Esophagus (tissue), 2 donors: ENCODE data around the gene FAAP20. TPM values are rescaled to one million over a fixed set of nuclear protein-coding genes. Genes with fewer than 3 reads are reported as not detected.

ENCODE experiments used
- H3K27ac ChIP-seq, 2 donors: one replicate each; pipeline ENCODE4 v1.5.1; 2013; ENCODE audit warnings: low read depth in 2 of 2, mild to moderate bottlenecking in 2 of 2, inconsistent platforms in 1 of 2, low read length in 1 of 2, moderate library complexity in 1 of 2
- H3K27me3 ChIP-seq, 2 donors: one replicate each; pipeline ENCODE4 v1.6.1; 2013; ENCODE audit warnings: low read length in 2 of 2, control low read depth in 1 of 2, mild to moderate bottlenecking in 1 of 2; ENCODE audit not compliant: insufficient read depth in 2 of 2, control insufficient read depth in 1 of 2
- H3K36me3 ChIP-seq, 2 donors: one replicate each; pipeline ENCODE4 v1.6.1; 2013; ENCODE audit warnings: low read length in 1 of 2; ENCODE audit not compliant: control insufficient read depth in 2 of 2, insufficient read depth in 2 of 2
- H3K4me1 ChIP-seq, 2 donors: one replicate each; pipeline ENCODE4 v1.6.1; 2013; ENCODE audit warnings: low read length in 1 of 2; ENCODE audit not compliant: control insufficient read depth in 2 of 2, insufficient read depth in 2 of 2
- H3K4me3 ChIP-seq, 2 donors: one replicate each; pipeline ENCODE4 v1.5.1; 2013; ENCODE audit warnings: low read length in 2 of 2, mild to moderate bottlenecking in 2 of 2, low read depth in 1 of 2, moderate library complexity in 1 of 2
- H3K9me3 ChIP-seq, 2 donors: one replicate each; pipeline ENCODE4 v1.6.1; 2013; ENCODE audit warnings: mild to moderate bottlenecking in 2 of 2, low read depth in 1 of 2, low read length in 1 of 2, moderate library complexity in 1 of 2; ENCODE audit not compliant: control insufficient read depth in 2 of 2, insufficient read depth in 1 of 2
- WGBS, 2 donors: extraction: QIAGEN DNeasy Blood & Tissue Kit; methylation state at CpG; one replicate each; pipeline ENCODE4 v1.1.7; 2013; 5-methylcytosine and 5-hydroxymethylcytosine counted together
- polyA plus RNA-seq, 2 donors: library from polyadenylated mRNA; stranded (reverse); fragments of 200-250 nt; gene quantifications; one replicate each; pipeline ENCODE4 v1.2.3, GENCODE V29; 2013
- donor health status: healthy with polysubstance abuse.
- donor health status: Bipolar disorder and iron deficiency.

Gene FAAP20
- polyA plus RNA-seq, 2 donors, result 32.9 to 44.8 TPM

DNA sequence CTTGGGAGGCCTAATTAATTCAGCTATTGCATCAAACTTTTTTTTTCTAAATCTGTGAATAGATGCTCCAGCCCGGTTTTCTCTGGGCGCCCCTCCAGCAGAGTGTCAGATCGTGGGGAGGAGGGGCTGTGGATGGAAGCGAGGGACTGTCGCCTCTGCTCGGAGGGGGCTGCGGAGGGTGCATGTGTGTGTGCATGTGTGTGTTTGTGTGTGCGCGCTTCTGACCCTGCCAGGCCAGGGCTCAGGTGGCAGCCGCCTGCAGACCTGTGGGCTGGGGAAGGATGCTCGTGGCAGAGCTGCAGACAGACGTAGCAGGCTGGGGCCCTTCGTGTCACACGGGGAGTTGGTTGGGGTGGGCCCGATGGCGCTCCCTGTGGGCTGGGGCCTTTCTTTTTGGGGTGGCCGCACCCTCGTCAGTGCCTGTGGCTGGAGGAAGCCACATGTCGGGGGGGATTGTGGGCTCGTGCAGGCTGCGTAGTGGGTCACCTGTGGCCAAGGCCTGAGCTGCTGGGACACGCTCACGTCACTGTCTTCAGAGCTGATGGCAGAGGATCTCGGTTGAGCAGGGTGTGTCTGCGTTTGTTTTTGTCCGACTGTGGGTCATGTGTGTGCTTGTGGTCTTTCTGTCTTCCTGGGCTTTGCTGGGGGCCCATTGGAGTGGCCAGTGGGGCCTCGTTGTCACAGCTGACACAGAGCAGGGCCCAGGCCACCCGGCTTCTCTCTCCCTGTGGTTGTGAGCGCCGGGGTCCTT is 36.4 kb upstream of the FAAP20 start:
- peaks cover 0 to under 1% of the 10 kb centered on the region in 2 donors for H3K36me3 ChIP-seq
- peak overlapping the region; percentile 61 to 85 for H3K4me3 ChIP-seq
- H3K27me3 ChIP-seq, result no peaks in the 10 kb centered on the region
- H3K4me1 ChIP-seq, result peaks cover 18 to 52% of the 10 kb centered on the region in 2 donors
- H3K27ac ChIP-seq, result peak overlapping the region; percentile 77 to 94
- H3K9me3 ChIP-seq, result no peaks in the 10 kb centered on the region
- WGBS, 2 donors, result 5 to 12% methylated on average over 29 to 30 of the region's 30 CpGs

GRCh38 chr1:2229911-2230731 is 35.5 kb upstream of the FAAP20 start:
- Histone ChIP-seq H3K36me3 (no peaks in the 10 kb centered on the region), H3K9me3 (no peaks in the 10 kb centered on the region), H3K27me3 (no peaks in the 10 kb centered on the region), H3K27ac (peak overlapping the region; percentile 77 to 94), H3K4me1 (peaks cover 14 to 45% of the 10 kb centered on the region in 2 donors), H3K4me3 (peak overlapping the region; percentile 61 to 85)
- WGBS, 2 donors, result 12 to 25% methylated on average over 32 of the region's 32 CpGs

DNA sequence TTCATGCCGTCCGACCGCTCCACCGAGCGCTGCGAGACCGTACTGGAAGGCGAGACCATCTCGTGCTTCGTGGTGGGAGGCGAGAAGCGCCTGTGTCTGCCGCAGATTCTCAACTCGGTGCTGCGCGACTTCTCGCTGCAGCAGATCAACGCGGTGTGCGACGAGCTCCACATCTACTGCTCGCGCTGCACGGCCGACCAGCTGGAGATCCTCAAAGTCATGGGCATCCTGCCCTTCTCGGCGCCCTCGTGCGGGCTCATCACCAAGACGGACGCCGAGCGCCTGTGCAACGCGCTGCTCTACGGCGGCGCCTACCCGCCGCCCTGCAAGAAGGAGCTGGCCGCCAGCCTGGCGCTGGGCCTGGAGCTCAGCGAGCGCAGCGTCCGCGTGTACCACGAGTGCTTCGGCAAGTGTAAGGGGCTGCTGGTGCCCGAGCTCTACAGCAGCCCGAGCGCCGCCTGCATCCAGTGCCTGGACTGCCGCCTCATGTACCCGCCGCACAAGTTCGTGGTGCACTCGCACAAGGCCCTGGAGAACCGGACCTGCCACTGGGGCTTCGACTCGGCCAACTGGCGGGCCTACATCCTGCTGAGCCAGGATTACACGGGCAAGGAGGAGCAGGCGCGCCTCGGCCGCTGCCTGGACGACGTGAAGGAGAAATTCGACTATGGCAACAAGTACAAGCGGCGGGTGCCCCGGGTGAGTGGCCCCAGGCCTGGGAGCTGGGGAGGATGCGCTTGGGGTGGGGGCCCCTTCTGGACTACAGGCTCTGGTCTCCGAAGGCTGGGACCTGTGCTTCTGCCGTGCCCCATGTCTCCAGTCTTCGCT is 34.7 kb upstream of the FAAP20 start:
- no peaks in the 10 kb centered on the region for H3K27me3 ChIP-seq
- H3K36me3 ChIP-seq, result no peaks in the 10 kb centered on the region
- H3K27ac ChIP-seq, result peak overlapping the region; percentile 77 to 94
- H3K4me1 ChIP-seq, result peaks cover 14 to 40% of the 10 kb centered on the region in 2 donors
- peak overlapping the region; percentile 61 to 85 for H3K4me3 ChIP-seq
- WGBS, 2 donors, result 2 to 3% methylated on average over 74 to 77 of the region's 77 CpGs
- H3K9me3 ChIP-seq, result no peaks in the 10 kb centered on the region

- no peaks in the 10 kb centered on the region for H3K36me3 ChIP-seq
- WGBS, 2 donors, result 0 to 1% methylated on average over 17 to 50 of the region's 50 CpGs
- H3K9me3 ChIP-seq, result no peaks in the 10 kb centered on the region
- H3K27me3 ChIP-seq, result no peaks in the 10 kb centered on the region
- peak overlapping the region; percentile 61 to 85 for H3K4me3 ChIP-seq
- H3K4me1 ChIP-seq, result peaks cover 9 to 34% of the 10 kb centered on the region in 2 donors
- H3K27ac ChIP-seq, result peak overlapping the region; percentile 77 to 94
These were observed 34.1 kb upstream of the FAAP20 start for GRCh38 chr1:2228694-2229036.

- Histone ChIP-seq H3K27me3 (no peaks in the 10 kb centered on the region), H3K36me3 (no peaks in the 10 kb centered on the region), H3K4me3 (peak within 1 kb of the TSS; percentile 85 to 91), H3K27ac (peak within 1 kb of the TSS; percentile 97 to 99), H3K4me1 (peaks cover 5 to 30% of the 10 kb centered on the region in 2 donors), H3K9me3 (no peaks in the 10 kb centered on the region)
- 0 to 1% methylated on average over 1 to 100 of the region's 100 CpGs for WGBS, 2 donors
These were observed 33.6 kb upstream of the FAAP20 start, which contains the start of gene SKI for GRCh38 chr1:2228157-2228594. TSS of gene SKI (plus strand) at chr1:2228319. CDS start at chr1:2228767, 448 bp downstream.

GRCh38 chr1:2227346-2228156 is 33.0 kb upstream of the FAAP20 start:
- Histone ChIP-seq H3K27ac (peak overlapping the region; percentile 97 to 99), H3K27me3 (no peaks in the 10 kb centered on the region), H3K4me3 (peak overlapping the region; percentile 85 to 91), H3K4me1 (peaks cover 4 to 24% of the 10 kb centered on the region in 2 donors), H3K36me3 (no peaks in the 10 kb centered on the region), H3K9me3 (no peaks in the 10 kb centered on the region)
- 0% methylated on average over 83 to 129 of the region's 129 CpGs for WGBS, 2 donors

GRCh38 chr1:2226525-2227345 is 32.2 kb upstream of the FAAP20 start:
- 14 to 17% methylated on average over 68 to 73 of the region's 73 CpGs for WGBS, 2 donors
- no peaks in the 10 kb centered on the region for H3K27me3 ChIP-seq
- H3K27ac ChIP-seq, result peak overlapping the region; percentile 97 to 99
- H3K4me3 ChIP-seq, result peak overlapping the region; percentile 63 to 91
- no peaks in the 10 kb centered on the region for H3K9me3 ChIP-seq
- H3K4me1 ChIP-seq, result peaks cover 0 to 18% of the 10 kb centered on the region in 2 donors
- H3K36me3 ChIP-seq, result no peaks in the 10 kb centered on the region

DNA sequence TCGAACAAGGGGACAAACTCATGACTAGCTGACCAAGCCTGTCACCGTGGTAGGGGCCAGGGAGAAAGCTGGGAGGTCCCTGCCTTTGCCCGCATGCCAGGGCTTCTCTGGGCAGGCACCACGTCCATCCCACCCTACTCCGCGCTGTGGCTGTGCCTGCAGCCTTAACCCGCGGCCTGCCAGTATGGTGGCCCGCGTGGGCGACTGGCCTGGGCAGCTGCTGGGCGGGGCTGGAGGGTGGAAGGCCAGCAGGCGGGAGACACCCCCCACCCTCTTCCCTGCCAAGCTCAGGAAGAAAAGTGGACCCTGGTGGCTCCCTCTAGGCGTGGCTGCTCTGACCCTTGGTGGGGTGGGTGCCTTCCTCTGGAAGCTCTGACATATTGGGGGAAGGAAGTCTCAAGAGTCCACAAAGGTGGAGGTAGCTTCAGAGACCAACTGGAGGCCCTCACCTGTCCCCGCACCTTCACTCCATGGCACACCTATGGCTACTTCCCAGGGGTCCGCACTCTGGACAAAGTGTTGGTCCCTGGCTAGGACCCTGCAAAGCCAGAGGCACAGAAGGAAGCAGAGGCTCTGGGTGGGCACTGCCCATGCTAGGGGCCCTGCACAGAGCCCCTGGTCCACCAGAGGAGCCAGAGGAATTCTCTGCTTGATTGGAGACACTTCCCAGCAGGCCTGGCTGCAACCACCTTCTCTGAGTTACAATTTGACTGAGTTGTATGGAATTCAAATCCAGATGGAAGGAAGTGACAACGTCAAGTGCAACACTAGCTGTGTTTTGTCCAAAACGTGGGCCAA is 30.3 kb upstream of the FAAP20 start:
- no peak overlapping the region for H3K4me3 ChIP-seq
- H3K27ac ChIP-seq, result no peak overlapping the region
- H3K27me3 ChIP-seq, result no peaks in the 10 kb centered on the region
- H3K36me3 ChIP-seq, result no peaks in the 10 kb centered on the region
- no peaks in the 10 kb centered on the region for H3K9me3 ChIP-seq
- H3K4me1 ChIP-seq, result peaks cover 0 to 7% of the 10 kb centered on the region in 2 donors
- 79% methylated on average over 18 of the region's 18 CpGs for WGBS, 2 donors
